ENCODE results near the gene BAHCC1. TPM values are rescaled to one million over a fixed set of nuclear protein-coding genes. Genes with fewer than 3 reads are reported as not detected.

Gene BAHCC1
- total and polyA plus RNA-seq, 12 donors, result 4.8 to 13.1 (median 9.2) TPM

DNA sequence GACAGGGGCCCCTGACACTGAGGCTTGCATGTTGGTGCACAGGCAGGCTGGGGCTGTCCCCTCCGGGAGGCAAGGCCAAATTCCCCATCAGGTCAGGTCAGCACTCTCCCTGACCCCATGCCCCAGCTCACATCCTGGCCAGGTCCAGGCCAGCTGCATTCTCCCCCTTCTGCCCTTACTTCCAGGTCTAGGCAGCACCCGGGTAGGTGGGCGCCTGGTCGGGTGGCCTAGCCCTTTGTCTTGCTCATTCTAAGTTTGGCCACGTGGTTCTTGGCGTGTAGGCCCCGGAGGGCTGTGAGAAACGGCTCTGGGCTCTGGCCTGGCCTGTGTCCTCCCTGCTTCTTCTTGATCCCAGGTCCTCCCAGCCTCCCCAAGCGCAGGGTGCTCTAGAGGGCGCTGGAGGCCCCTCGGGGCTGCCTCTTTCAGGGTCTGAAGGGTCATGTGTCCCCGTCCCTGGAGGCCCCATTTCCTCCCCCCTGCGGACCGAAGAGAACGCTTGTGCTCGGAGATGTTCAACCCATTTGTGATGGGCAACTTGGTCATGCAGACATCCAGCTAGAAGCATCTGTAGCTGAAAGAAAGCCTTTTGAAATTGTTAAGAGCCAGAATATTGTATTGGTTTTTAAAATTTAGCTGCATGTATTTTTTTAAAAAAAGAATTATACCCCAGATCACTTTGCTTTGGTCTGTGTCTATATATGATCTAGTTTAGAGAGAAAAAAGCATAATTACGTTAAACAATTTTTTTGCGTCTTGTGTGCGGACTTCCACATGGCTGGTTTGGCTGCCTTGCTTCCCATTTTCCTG lies 6.7 kb downstream of the BAHCC1 start:
- intact Hi-C loops (cut with DNase I), result loop anchor here in 5 of 10 donors (2.0 to 10.0 kb wide), 4 partner anchors 80 to 110 kb away; no protein-coding TSS in a partner anchor
- Histone ChIP-seq H3K27ac (peak overlapping the region; percentile 3 to 99 (median 96)), H3K9me3 (no peaks in the 10 kb centered on the region), H3K27me3 (peaks cover 0 to 28% (median 0%) of the 10 kb centered on the region in 7 donors), H3K36me3 (no peaks in the 10 kb centered on the region), H3K4me1 (peaks cover 45 to 90% (median 66%) of the 10 kb centered on the region in 9 donors), H3K4me3 (peak overlapping the region in 8 of 10 donors; percentile 19 to 94 (median 78))
- TF ChIP-seq CTCF (IDR thresholded peaks at IDR 0.05), result peak in 7 of 9 donors; percentile 14 to 50 (median 37)
- WGBS, 2 donors, result 34 to 46% methylated on average over 19 of the region's 19 CpGs
- DNase-seq (peak in 1 of 2 donors; percentile 69), ATAC-seq (peak in 6 of 8 donors; percentile 2 to 25 (median 6))

GRCh38 chr17:81402530-81402941 lies 7.3 kb downstream of the BAHCC1 start:
- Histone ChIP-seq H3K27me3 (peaks cover 0 to 22% (median 0%) of the 10 kb centered on the region in 7 donors), H3K36me3 (no peaks in the 10 kb centered on the region), H3K9me3 (no peaks in the 10 kb centered on the region), H3K27ac (peak overlapping the region; percentile 3 to 99 (median 96)), H3K4me3 (peak overlapping the region in 7 of 10 donors; percentile 19 to 89 (median 33)), H3K4me1 (peaks cover 45 to 89% (median 72%) of the 10 kb centered on the region in 9 donors)
- TF ChIP-seq CTCF (IDR thresholded peaks at IDR 0.05), result no peak
- ATAC-seq (peak in 3 of 8 donors; percentile 3 to 6 (median 4)), DNase-seq (peak in 1 of 2 donors; percentile 53)
- WGBS, 2 donors, result 41 to 64% methylated on average over 9 of the region's 9 CpGs
- intact Hi-C loops (cut with DNase I), result loop anchor here in 4 of 10 donors (5.0 to 10.0 kb wide), 3 partner anchors 80 to 110 kb away; no protein-coding TSS in a partner anchor

DNA sequence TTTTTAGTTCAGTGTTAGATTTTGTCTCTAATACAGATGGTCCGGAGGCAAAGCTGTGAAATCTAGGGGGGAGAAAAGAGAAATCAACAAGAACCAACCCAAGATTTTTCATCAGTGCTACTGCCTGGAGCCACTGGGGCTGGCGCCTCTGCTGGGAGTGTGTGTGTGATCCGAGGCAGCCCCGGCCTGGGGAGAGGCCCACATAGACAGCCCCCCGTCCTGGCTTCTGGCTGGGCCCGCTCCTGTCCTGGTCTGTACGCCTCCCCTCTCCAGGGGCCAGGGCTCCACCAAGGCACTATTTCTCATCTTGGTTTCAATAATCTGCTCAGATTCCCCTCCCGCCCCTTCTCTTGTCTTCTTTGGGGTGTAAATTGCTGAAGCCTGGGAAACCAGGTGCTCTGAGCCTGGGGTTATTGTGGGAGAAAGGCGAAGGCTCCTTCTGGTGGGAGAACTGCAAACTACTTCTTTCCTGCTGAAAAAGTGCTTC lies 7.8 kb downstream of the BAHCC1 start:
- WGBS, 2 donors, result 56 to 74% methylated on average over 9 of the region's 9 CpGs
- Histone ChIP-seq H3K4me1 (peaks cover 45 to 84% (median 72%) of the 10 kb centered on the region in 9 donors), H3K36me3 (no peaks in the 10 kb centered on the region), H3K27me3 (peaks cover 0 to 19% (median 0%) of the 10 kb centered on the region in 7 donors), H3K4me3 (peak overlapping the region in 8 of 10 donors; percentile 19 to 89 (median 31)), H3K9me3 (no peaks in the 10 kb centered on the region), H3K27ac (peak overlapping the region; percentile 3 to 99 (median 96))
- DNase-seq, result no peak
- intact Hi-C loops (cut with DNase I), result loop anchor here in 4 of 10 donors (5.0 to 10.0 kb wide), 3 partner anchors 79 to 111 kb away; no protein-coding TSS in a partner anchor
- no peak for ATAC-seq
- peak in 2 of 9 donors; percentile 27 to 46 for TF ChIP-seq CTCF (IDR thresholded peaks at IDR 0.05)

All from heart right ventricle (tissue), 16 donors.